HEK293 (cell line): Measurements from ENCODE around the gene BAIAP2L2.

Experiments used
- EGR2 ChIP-seq: fragments of 450-650 bp; formaldehyde crosslinking; IDR thresholded peaks from 2 replicates; pipeline ENCODE4 v1.5.1; 2016; ENCODE audit warnings: low read depth, missing biosample characterization, missing genetic modification characterization
- KLF10 ChIP-seq: fragments of 450-650 bp; IDR thresholded peaks from 2 replicates; pipeline ENCODE4 v1.5.1; 2018; ENCODE audit warnings: missing biosample characterization, mild to moderate bottlenecking, missing genetic modification characterization
- KLF9 ChIP-seq: fragments of 450-650 bp; formaldehyde crosslinking; IDR thresholded peaks from 2 replicates; pipeline ENCODE4 v1.5.1; 2016; ENCODE audit warnings: missing biosample characterization, missing genetic modification characterization, low read depth
- WT1 ChIP-seq: fragments of 450-650 bp; formaldehyde crosslinking; IDR thresholded peaks from 2 replicates; pipeline ENCODE4 v1.5.1; 2016; ENCODE audit warnings: missing biosample characterization, missing genetic modification characterization
- ZBTB17 ChIP-seq: fragments of 450-650 bp; formaldehyde crosslinking; IDR thresholded peaks from 2 replicates; pipeline ENCODE4 v1.5.1; 2016; ENCODE audit warnings: missing biosample characterization, missing genetic modification characterization
- ZBTB8A ChIP-seq: fragments of 450-650 bp; formaldehyde crosslinking; IDR thresholded peaks from 2 replicates; pipeline ENCODE4 v1.5.1; 2016; ENCODE audit warnings: missing biosample characterization, missing genetic modification characterization
- ZNF112 ChIP-seq: fragments of 450-650 bp; formaldehyde crosslinking; IDR thresholded peaks from 2 replicates; pipeline ENCODE4 v1.5.0; 2017; ENCODE audit warnings: missing biosample characterization, missing genetic modification characterization
- ZNF121 ChIP-seq: fragments of 450-650 bp; formaldehyde crosslinking; IDR thresholded peaks from 2 replicates; pipeline ENCODE4 v1.5.1; 2016; ENCODE audit warnings: missing biosample characterization, missing genetic modification characterization
- ZNF138 ChIP-seq: fragments of 450-650 bp; formaldehyde crosslinking; IDR thresholded peaks from 2 replicates; pipeline ENCODE4 v1.5.1; 2016; ENCODE audit warnings: missing biosample characterization, missing genetic modification characterization, borderline replicate concordance
- ZNF24 ChIP-seq: fragments of 450-650 bp; formaldehyde crosslinking; IDR thresholded peaks from 2 replicates; pipeline ENCODE4 v1.5.1; 2016; ENCODE audit warnings: missing biosample characterization, missing genetic modification characterization
- ZNF394 ChIP-seq: fragments of 450-650 bp; formaldehyde crosslinking; IDR thresholded peaks from 2 replicates; pipeline ENCODE4 v1.5.1; 2016; ENCODE audit warnings: missing biosample characterization, missing genetic modification characterization, mild to moderate bottlenecking, moderate library complexity, borderline replicate concordance
- ZNF423 ChIP-seq: fragments of 450-650 bp; formaldehyde crosslinking; IDR thresholded peaks from 2 replicates; pipeline ENCODE4 v1.5.1; 2016; ENCODE audit warnings: missing biosample characterization, missing genetic modification characterization
- ZNF473 ChIP-seq: fragments of 450-650 bp; formaldehyde crosslinking; IDR thresholded peaks from 2 replicates; pipeline ENCODE4 v1.5.1; 2017; ENCODE audit warnings: missing biosample characterization, missing genetic modification characterization
- ZNF555 ChIP-seq: fragments of 450-650 bp; formaldehyde crosslinking; conservative IDR thresholded peaks from 2 replicates; pipeline ENCODE4 v1.5.1; 2017; ENCODE audit warnings: missing biosample characterization, mild to moderate bottlenecking, missing genetic modification characterization, inconsistent platforms
- ZNF558 ChIP-seq: fragments of 450-650 bp; formaldehyde crosslinking; IDR thresholded peaks from 2 replicates; pipeline ENCODE4 v1.5.1; 2016; ENCODE audit warnings: missing biosample characterization, missing genetic modification characterization
- ZNF560 ChIP-seq: fragments of 450-650 bp; formaldehyde crosslinking; IDR thresholded peaks from 2 replicates; pipeline ENCODE4 v1.5.1; 2017; ENCODE audit warnings: missing biosample characterization, missing genetic modification characterization, borderline replicate concordance
- ZNF621 ChIP-seq: fragments of 450-650 bp; formaldehyde crosslinking; IDR thresholded peaks from 2 replicates; pipeline ENCODE4 v1.5.1; 2017; ENCODE audit warnings: missing biosample characterization, missing genetic modification characterization
- ZNF629 ChIP-seq: fragments of 450-650 bp; formaldehyde crosslinking; IDR thresholded peaks from 2 replicates; pipeline ENCODE4 v1.5.1; 2017; ENCODE audit warnings: missing biosample characterization, missing genetic modification characterization
- ZNF768 ChIP-seq: fragments of 450-650 bp; formaldehyde crosslinking; IDR thresholded peaks from 2 replicates; pipeline ENCODE4 v1.5.1; 2018; ENCODE audit warnings: missing biosample characterization, mild to moderate bottlenecking, missing genetic modification characterization
- ZNF785 ChIP-seq: fragments of 450-650 bp; formaldehyde crosslinking; IDR thresholded peaks from 2 replicates; pipeline ENCODE4 v1.5.1; 2016; ENCODE audit warnings: missing biosample characterization, missing genetic modification characterization
- TF ChIP-seq, protein P1 (sequence below): fragments of 450-650 bp; formaldehyde crosslinking; IDR thresholded peaks from 2 replicates; pipeline ENCODE4 v1.5.1; 2016; ENCODE audit warnings: missing biosample characterization, missing genetic modification characterization
- TF ChIP-seq, protein P2 (sequence below): fragments of 450-650 bp; formaldehyde crosslinking; IDR thresholded peaks from 2 replicates; pipeline ENCODE4 v1.5.1; 2016; ENCODE audit warnings: missing biosample characterization, missing genetic modification characterization
- TF ChIP-seq, protein P3 (sequence below): fragments of 450-650 bp; formaldehyde crosslinking; IDR thresholded peaks from 2 replicates; pipeline ENCODE4 v1.5.1; 2016; ENCODE audit warnings: missing biosample characterization, missing genetic modification characterization
- TF ChIP-seq, protein P4 (sequence below): fragments of 450-650 bp; formaldehyde crosslinking; IDR thresholded peaks from 2 replicates; pipeline ENCODE4 v1.5.1; 2016; ENCODE audit warnings: missing biosample characterization, missing genetic modification characterization
- TF ChIP-seq, protein P5 (sequence below): fragments of 450-650 bp; formaldehyde crosslinking; IDR thresholded peaks from 2 replicates; pipeline ENCODE4 v1.5.1; 2016; ENCODE audit warnings: missing biosample characterization, missing genetic modification characterization
- TF ChIP-seq, protein P6 (sequence below): fragments of 450-650 bp; formaldehyde crosslinking; IDR thresholded peaks from 2 replicates; pipeline ENCODE4 v1.5.1; 2016; ENCODE audit warnings: missing biosample characterization, missing genetic modification characterization

BAIAP2L2 gene

DNA sequence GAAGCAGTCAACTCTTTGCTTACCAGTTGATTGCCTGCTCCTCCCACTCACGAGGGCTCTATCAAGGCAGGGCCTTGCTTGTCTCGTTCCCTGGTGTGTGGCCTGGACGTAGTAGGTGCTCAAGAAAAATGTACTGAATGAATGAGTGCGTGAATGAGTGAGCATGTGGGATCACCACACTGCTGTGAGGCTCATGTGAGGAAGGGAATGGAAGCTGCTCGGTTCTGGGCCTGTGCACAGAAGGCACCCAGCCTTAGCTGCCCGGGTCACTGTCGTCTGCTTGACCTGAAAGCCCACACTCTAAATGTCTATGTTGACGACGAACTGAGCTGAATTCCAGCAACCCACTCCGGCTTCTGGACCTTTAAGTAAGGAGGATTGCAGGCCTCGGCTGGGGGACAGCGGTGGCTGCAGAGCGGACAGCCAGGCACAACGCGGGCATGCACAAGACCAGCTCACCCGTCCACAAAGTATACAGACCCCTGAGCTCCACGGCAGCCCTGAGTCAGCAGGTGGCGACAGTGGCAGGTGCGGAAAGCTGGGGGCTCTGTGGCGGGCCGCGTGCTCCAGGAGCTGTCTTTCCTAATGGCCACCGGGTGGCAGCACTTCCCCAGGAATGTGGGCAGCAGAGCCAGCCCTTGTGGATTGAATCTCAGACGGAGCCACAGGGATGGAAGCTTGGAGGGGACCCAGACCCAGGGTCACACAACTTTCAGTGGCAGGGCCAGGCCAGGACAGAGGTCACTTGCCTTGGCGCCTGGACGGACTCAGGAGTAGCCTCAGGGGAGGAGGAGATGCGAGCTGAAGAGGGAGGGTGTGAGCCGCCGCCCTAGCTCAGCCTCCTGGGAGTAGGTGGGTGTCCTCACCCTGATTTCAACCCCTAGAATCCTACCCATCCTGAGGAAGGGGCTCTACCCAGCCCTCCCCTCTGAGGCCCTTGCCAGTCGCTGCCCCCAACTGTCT lies 58.3 kb downstream of the BAIAP2L2 start (continued):
- TF ChIP-seq ZNF785 (tag by site-specific recombination) (no peak), ZNF558 (tag by site-specific recombination) (no peak), KLF9 (no peak), EGR2 (tag by site-specific recombination) (peak; percentile 3; the same call in 1 of the 2 replicates), ZNF423 (no peak), ZNF121 (tag by site-specific recombination) (no peak), ZNF768 (tag by site-specific recombination) (no peak), ZNF473 (tag by site-specific recombination) (no peak), KLF10 (no peak), WT1 (tag by site-specific recombination) (0 out of 2 replicates have a peak, but pooled peaks have one; percentile 24), ZNF629 (tag by site-specific recombination) (no peak), ZNF621 (tag by site-specific recombination) (no peak), ZNF560 (tag by site-specific recombination) (no peak), ZBTB8A (tag by site-specific recombination) (0 out of 2 replicates have a peak, but pooled peaks have one; percentile 33), ZNF24 (tag by site-specific recombination) (0 out of 2 replicates have a peak, but pooled peaks have one; percentile 24), ZNF138 (tag by site-specific recombination) (no peak), ZBTB17 (tag by site-specific recombination) (peak; percentile 60), ZNF555 (no peak), ZNF112 (tag by site-specific recombination) (no peak), ZNF394 (tag by site-specific recombination) (peak; percentile 28; the same call in 1 of the 2 replicates)
- TF ChIP-seq, protein P1, sequence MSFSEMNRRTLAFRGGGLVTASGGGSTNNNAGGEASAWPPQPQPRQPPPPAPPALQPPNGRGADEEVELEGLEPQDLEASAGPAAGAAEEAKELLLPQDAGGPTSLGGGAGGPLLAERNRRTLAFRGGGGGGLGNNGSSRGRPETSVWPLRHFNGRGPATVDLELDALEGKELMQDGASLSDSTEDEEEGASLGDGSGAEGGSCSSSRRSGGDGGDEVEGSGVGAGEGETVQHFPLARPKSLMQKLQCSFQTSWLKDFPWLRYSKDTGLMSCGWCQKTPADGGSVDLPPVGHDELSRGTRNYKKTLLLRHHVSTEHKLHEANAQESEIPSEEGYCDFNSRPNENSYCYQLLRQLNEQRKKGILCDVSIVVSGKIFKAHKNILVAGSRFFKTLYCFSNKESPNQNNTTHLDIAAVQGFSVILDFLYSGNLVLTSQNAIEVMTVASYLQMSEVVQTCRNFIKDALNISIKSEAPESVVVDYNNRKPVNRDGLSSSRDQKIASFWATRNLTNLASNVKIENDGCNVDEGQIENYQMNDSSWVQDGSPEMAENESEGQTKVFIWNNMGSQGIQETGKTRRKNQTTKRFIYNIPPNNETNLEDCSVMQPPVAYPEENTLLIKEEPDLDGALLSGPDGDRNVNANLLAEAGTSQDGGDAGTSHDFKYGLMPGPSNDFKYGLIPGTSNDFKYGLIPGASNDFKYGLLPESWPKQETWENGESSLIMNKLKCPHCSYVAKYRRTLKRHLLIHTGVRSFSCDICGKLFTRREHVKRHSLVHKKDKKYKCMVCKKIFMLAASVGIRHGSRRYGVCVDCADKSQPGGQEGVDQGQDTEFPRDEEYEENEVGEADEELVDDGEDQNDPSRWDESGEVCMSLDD (tag by site-specific recombination), result 0 out of 2 replicates have a peak, but pooled peaks have one; percentile 31
- TF ChIP-seq, protein P2, sequence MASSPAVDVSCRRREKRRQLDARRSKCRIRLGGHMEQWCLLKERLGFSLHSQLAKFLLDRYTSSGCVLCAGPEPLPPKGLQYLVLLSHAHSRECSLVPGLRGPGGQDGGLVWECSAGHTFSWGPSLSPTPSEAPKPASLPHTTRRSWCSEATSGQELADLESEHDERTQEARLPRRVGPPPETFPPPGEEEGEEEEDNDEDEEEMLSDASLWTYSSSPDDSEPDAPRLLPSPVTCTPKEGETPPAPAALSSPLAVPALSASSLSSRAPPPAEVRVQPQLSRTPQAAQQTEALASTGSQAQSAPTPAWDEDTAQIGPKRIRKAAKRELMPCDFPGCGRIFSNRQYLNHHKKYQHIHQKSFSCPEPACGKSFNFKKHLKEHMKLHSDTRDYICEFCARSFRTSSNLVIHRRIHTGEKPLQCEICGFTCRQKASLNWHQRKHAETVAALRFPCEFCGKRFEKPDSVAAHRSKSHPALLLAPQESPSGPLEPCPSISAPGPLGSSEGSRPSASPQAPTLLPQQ, result no peak
- TF ChIP-seq, protein P3, sequence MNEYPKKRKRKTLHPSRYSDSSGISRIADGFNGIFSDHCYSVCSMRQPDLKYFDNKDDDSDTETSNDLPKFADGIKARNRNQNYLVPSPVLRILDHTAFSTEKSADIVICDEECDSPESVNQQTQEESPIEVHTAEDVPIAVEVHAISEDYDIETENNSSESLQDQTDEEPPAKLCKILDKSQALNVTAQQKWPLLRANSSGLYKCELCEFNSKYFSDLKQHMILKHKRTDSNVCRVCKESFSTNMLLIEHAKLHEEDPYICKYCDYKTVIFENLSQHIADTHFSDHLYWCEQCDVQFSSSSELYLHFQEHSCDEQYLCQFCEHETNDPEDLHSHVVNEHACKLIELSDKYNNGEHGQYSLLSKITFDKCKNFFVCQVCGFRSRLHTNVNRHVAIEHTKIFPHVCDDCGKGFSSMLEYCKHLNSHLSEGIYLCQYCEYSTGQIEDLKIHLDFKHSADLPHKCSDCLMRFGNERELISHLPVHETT (tag by site-specific recombination), result no peak
- TF ChIP-seq, protein P4, sequence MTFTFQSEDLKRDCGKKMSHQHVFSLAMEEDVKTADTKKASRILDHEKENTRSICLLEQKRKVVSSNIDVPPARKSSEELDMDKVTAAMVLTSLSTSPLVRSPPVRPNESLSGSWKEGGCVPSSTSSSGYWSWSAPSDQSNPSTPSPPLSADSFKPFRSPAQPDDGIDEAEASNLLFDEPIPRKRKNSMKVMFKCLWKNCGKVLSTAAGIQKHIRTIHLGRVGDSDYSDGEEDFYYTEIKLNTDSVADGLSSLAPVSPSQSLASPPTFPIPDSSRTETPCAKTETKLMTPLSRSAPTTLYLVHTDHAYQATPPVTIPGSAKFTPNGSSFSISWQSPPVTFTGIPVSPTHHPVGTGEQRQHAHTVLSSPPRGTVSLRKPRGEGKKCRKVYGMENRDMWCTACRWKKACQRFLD, result no peak
- TF ChIP-seq, protein P5, sequence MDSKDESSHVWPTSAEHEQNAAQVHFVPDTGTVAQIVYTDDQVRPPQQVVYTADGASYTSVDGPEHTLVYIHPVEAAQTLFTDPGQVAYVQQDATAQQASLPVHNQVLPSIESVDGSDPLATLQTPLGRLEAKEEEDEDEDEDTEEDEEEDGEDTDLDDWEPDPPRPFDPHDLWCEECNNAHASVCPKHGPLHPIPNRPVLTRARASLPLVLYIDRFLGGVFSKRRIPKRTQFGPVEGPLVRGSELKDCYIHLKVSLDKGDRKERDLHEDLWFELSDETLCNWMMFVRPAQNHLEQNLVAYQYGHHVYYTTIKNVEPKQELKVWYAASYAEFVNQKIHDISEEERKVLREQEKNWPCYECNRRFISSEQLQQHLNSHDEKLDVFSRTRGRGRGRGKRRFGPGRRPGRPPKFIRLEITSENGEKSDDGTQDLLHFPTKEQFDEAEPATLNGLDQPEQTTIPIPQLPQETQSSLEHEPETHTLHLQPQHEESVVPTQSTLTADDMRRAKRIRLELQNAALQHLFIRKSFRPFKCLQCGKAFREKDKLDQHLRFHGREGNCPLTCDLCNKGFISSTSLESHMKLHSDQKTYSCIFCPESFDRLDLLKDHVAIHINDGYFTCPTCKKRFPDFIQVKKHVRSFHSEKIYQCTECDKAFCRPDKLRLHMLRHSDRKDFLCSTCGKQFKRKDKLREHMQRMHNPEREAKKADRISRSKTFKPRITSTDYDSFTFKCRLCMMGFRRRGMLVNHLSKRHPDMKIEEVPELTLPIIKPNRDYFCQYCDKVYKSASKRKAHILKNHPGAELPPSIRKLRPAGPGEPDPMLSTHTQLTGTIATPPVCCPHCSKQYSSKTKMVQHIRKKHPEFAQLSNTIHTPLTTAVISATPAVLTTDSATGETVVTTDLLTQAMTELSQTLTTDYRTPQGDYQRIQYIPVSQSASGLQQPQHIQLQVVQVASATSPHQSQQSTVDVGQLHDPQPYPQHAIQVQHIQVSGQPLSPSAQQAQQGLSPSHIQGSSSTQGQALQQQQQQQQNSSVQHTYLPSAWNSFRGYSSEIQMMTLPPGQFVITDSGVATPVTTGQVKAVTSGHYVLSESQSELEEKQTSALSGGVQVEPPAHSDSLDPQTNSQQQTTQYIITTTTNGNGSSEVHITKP (tag by site-specific recombination), result 0 out of 2 replicates have a peak, but pooled peaks have one; percentile 19
- TF ChIP-seq, protein P6, sequence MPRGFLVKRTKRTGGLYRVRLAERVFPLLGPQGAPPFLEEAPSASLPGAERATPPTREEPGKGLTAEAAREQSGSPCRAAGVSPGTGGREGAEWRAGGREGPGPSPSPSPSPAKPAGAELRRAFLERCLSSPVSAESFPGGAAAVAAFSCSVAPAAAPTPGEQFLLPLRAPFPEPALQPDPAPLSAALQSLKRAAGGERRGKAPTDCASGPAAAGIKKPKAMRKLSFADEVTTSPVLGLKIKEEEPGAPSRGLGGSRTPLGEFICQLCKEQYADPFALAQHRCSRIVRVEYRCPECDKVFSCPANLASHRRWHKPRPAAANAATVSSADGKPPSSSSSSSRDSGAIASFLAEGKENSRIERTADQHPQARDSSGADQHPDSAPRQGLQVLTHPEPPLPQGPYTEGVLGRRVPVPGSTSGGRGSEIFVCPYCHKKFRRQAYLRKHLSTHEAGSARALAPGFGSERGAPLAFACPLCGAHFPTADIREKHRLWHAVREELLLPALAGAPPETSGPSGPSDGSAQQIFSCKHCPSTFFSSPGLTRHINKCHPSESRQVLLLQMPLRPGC (tag by site-specific recombination), result no peak
